ENCODE measurements around the gene KRT14. TPM values are rescaled to one million over a fixed set of nuclear protein-coding genes. Genes with fewer than 3 reads are reported as not detected.

Gene KRT14
- polyA plus RNA-seq, 6 donors from 2014 or later: not detected

DNA sequence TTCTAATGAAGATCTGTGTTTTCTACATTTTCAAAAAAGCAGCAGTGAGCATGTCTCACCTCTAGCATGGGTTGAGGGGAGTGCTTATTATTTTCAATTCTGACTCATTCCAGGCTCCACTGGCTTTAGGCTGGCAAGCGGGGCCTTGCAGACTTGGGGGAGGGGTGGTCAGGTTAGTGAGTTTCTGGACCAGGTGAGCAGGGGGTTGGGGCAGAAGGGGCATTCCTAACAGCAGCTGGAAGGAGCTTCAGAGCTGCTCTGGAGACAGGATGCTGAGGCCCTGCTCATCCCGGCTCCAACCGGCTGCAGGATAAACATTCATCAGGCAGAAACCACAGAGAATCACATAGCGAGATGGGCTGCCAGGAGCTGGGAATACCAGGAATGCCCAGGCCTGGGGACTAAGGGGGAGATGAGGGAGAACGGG lies 48.1 kb downstream of the KRT14 start:
- no peaks in the 10 kb centered on the region for H3K4me1 Mint-ChIP-seq
- DNase-seq (no peak), ATAC-seq (ENCODE audit: low read depth in 2 of 2) (no peak)
- peaks cover 18 to 52% (median 42%) of the 10 kb centered on the region in 3 donors for H3K27me3 Mint-ChIP-seq
- no peak overlapping the region for H3K4me3 Mint-ChIP-seq
- no peaks in the 10 kb centered on the region for H3K9me3 Mint-ChIP-seq
- no peak overlapping the region for H3K27ac Mint-ChIP-seq
- peaks cover 0 to 3% of the 10 kb centered on the region in 2 donors for H3K36me3 Mint-ChIP-seq

DNA sequence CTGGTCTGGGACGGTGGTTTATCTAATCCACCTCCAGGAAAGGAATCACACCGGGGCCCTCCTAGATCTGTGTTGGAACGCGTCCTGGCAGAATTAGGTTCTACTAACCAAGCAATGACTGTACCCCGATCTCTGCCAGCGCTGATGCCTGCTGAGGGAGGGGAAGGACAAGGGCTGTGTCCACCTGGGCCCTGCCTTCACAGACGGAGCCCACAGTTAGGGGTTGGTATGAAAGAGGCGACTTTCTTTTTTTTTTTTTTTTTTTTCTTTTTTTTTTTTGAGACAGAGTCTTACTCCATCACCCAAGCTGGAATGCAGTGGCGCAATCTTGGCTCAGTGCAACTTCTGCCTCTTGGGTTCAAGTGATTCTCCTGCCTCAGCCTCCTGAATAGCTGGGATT lies 48.7 kb downstream of the KRT14 start:
- no peak for ATAC-seq (ENCODE audit: low read depth in 2 of 2)
- no peak for DNase-seq
- H3K4me1 Mint-ChIP-seq: no peaks in the 10 kb centered on the region
- no peak overlapping the region for H3K27ac Mint-ChIP-seq
- H3K27me3 Mint-ChIP-seq: peaks cover 19 to 58% (median 48%) of the 10 kb centered on the region in 3 donors
- H3K36me3 Mint-ChIP-seq: peaks cover 0 to 3% of the 10 kb centered on the region in 2 donors
- no peaks in the 10 kb centered on the region for H3K9me3 Mint-ChIP-seq
- H3K4me3 Mint-ChIP-seq: peak overlapping the region in 1 of 8 donors; percentile 29

DNA sequence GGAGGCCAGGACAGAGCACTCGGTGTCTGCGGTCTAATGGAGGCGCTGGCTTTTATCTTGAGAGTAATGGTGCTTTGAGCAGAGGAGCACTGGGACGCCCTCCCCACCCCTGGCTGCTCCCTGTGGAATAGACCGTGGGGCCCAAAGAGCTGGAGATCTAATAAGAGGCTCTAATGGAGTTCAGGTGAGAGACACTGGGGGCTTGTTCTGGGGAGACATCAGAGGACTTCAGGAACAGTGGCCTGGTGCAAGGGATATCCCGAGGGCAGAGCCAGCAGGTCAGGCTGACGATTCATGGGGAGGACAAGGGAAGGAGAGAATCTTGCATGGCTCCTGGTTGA lies 49.1 kb downstream of the KRT14 start:
- Mint-ChIP-seq H3K4me3 (no peak overlapping the region), H3K4me1 (no peaks in the 10 kb centered on the region), H3K9me3 (no peaks in the 10 kb centered on the region), H3K27ac (no peak overlapping the region), H3K36me3 (peaks cover 0 to 3% of the 10 kb centered on the region in 2 donors), H3K27me3 (peaks cover 19 to 62% (median 52%) of the 10 kb centered on the region in 3 donors)
- no peak for ATAC-seq (ENCODE audit: low read depth in 2 of 2)
- DNase-seq: no peak

DNA sequence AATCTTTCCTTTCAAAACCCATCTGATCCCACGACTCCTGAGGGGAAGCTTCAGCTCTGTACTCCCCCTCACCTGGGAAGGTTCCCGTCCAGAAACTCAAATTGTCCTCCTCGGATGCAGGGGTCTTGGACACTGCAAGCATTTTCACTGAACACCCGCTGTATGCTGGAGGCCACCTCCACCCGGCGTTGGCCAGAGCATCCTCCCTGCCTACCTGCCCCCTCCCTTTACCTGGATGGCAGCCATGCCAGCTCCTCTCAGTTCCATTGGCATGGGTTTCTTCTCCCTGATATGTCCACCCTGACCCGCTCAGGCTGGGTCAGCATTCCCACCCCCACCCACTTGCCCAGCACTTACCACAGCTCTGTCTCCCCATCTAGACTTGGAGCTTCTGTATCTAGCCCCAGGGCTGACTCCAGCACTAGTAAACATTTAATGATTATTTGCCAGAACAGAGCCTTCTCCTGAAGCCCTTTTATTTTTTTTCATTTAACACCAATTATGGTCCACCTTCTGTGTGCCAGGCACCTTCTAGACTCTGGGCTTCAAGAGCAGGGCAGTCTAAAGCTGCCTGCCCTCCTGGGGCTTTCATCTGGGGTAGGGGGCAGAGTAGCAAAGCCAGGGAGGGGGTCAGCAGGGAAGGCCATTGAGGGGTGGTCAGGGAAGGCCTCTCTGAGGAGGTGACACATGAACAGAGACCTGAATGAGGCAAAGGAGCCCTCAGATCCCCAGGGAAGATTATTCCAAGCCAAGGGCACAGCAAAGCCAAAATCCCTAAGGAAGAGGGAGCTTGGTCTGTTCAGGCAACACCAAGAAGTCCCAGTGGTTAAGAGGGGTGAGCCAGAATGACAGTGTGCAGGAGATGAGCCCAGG lies 49.7 kb downstream of the KRT14 start:
- DNase-seq (no peak), ATAC-seq (ENCODE audit: low read depth in 2 of 2) (no peak)
- Mint-ChIP-seq H3K4me3 (peak overlapping the region in 1 of 8 donors; percentile 12), H3K27me3 (peaks cover 22 to 68% (median 58%) of the 10 kb centered on the region in 3 donors), H3K27ac (no peak overlapping the region), H3K36me3 (peaks cover 0 to 3% of the 10 kb centered on the region in 2 donors), H3K9me3 (no peaks in the 10 kb centered on the region), H3K4me1 (no peaks in the 10 kb centered on the region)

DNA sequence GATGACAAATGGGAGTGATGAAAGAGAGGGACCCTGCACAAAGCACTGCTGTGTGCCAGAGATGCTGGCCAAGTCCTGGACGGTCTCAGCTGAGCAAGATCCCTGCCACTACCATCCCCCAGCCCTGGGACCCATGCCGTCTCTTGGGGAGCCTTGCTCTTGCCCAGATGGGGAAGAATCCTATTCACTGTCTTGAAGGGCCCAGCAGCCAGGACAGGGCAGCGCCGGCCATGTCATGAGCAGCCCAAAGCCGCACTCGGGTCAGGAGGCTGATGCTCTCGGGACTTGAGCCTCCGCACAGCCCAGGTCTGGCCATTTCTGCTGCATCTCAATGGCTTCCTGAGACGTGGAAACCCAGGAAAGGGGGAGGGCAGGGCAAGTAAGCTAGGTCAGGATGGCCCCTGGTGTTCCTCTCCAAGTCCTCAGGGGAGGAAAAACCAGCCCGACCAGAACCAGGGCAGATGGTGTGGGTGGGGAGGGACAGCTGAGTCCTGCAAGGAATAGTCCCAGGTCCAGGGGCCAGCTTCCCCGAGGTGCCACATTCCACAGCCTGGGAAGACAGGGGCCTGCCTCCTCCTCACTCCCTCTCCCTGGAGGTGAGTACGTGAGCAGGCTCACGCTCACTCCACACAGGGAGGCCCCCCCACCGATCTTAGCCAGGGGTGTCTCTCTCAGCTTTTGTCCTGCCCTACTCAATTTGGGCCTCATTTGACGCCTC lies 50.8 kb downstream of the KRT14 start:
- Mint-ChIP-seq H3K4me3 (no peak overlapping the region), H3K27me3 (peaks cover 29 to 73% (median 68%) of the 10 kb centered on the region in 3 donors), H3K9me3 (no peaks in the 10 kb centered on the region), H3K4me1 (no peaks in the 10 kb centered on the region), H3K27ac (no peak overlapping the region), H3K36me3 (peaks cover 0 to 3% of the 10 kb centered on the region in 2 donors)
- ATAC-seq (ENCODE audit: low read depth in 2 of 2) (no peak), DNase-seq (no peak)

DNA sequence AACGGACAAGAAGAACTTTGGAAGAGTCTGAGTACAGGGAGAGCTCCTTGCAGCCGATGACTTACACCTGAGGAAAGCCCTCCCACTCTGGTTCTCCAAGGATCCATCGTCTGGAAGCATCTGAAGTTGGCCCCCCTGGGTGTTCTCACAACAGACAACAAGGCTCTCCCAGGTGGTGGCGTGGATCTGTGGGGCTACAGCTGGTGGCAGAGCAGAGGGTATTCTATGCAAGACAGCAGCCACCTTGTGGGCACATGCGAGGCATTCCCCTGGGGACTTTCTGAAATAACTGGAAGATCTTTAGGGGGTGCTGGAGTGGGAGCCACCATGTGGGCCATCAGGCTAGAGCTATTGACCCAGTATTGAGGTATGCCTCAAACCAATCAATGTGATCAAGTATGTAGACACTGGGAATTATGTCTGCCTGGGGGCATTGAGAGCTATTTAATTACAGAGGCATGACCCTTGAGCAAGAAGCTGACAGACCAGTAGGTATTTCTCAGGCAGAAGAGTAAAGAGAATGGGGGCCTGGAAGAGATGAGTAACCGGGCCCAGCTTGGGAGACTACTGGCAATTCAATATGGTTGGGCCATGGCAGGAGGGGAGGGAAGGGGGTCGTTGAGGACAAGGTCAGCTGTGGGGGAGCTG lies 51.7 kb downstream of the KRT14 start:
- DNase-seq: no peak

DNA sequence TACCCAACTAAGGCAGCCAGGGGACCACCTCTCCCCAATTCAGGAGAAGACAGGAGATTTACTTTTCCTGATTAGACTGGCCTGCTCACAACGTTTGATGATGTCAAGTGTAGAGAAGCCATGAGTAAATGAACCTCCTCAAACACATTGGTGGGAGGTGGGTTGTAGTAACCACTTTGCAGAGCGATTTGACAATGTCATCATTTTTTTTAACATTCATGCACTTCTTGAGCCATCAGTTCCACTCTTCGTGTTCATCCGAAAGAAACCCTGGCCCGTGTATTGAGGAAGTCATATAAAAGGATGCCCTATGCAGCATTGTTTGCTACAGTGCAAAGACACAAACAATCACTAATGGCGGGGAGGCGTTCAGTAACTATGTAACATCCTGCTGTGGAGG lies 53.1 kb downstream of the KRT14 start:
- no peak overlapping the region for H3K4me3 Mint-ChIP-seq
- H3K9me3 Mint-ChIP-seq: no peaks in the 10 kb centered on the region
- H3K27me3 Mint-ChIP-seq: peaks cover 39 to 93% (median 83%) of the 10 kb centered on the region in 3 donors
- H3K4me1 Mint-ChIP-seq: peaks cover 5 to 11% (median 7%) of the 10 kb centered on the region in 3 donors
- no peak overlapping the region for H3K27ac Mint-ChIP-seq
- peaks cover 0 to 3% of the 10 kb centered on the region in 2 donors for H3K36me3 Mint-ChIP-seq
- ATAC-seq (ENCODE audit: low read depth in 2 of 2) (no peak), DNase-seq (no peak)

More for the DNA sequence above, 51.7 kb downstream of the KRT14 start:
- H3K27ac Mint-ChIP-seq: peak overlapping the region in 1 of 6 donors; percentile 67
- H3K27me3 Mint-ChIP-seq: peaks cover 32 to 82% (median 72%) of the 10 kb centered on the region in 3 donors
- H3K36me3 Mint-ChIP-seq: peaks cover 0 to 3% of the 10 kb centered on the region in 2 donors
- no peaks in the 10 kb centered on the region for H3K9me3 Mint-ChIP-seq
- H3K4me3 Mint-ChIP-seq: no peak overlapping the region
- no peak for ATAC-seq (ENCODE audit: low read depth in 2 of 2)
- H3K4me1 Mint-ChIP-seq: no peaks in the 10 kb centered on the region

DNA sequence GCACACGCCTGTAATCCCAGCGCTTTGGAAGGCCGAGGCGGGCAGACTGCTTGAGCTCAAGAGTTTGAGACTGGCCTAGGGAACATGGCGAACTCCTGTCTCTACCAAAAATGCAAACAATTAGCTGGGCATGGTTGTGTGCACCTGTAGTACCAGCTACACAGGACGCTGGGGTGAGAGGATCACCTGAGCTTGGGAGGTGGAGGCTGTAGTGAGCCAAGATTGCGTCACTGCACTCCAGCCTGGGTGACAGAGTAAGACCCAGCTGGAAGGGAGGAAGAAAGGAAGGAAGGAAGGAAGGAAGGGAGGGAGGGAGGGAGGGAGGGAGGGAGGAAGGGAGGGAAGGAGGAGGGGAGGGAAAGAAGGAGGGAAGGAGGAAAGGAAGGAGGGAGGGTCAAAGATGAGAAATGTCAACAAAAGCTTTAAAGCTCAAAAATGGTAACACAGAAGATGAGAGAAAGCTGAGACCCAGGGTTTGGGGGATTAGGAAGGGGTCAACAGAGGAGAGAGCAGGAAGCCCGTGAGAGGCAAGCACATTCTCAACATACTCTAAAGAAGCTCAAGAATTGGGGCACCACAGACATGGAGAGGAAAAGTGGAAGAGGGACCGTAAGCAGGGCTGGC lies 53.6 kb downstream of the KRT14 start:
- H3K4me3 Mint-ChIP-seq: no peak overlapping the region
- H3K27ac Mint-ChIP-seq: no peak overlapping the region
- H3K9me3 Mint-ChIP-seq: no peaks in the 10 kb centered on the region
- peaks cover 39 to 96% (median 85%) of the 10 kb centered on the region in 3 donors for H3K27me3 Mint-ChIP-seq
- H3K36me3 Mint-ChIP-seq: peaks cover 0 to 3% of the 10 kb centered on the region in 2 donors
- no peak for ATAC-seq (ENCODE audit: low read depth in 2 of 2)
- H3K4me1 Mint-ChIP-seq: peaks cover 9 to 13% (median 13%) of the 10 kb centered on the region in 3 donors
- no peak for DNase-seq

Other genes with a start within 250 kb of the KRT14 start
- not detected for gene KRT33A, start 236.1 kb downstream of the KRT14 start, polyA plus RNA-seq (ENCODE audit: low read depth in 6 of 6)
- not detected for gene KRT33B, start 217.1 kb downstream of the KRT14 start, polyA plus RNA-seq (ENCODE audit: low read depth in 6 of 6)
- not detected for gene KRT34, start 204.6 kb downstream of the KRT14 start, polyA plus RNA-seq (ENCODE audit: low read depth in 6 of 6)
- not detected for gene KRT31, start 189.3 kb downstream of the KRT14 start, polyA plus RNA-seq (ENCODE audit: low read depth in 6 of 6)
- gene KRT37, start 162.3 kb downstream of the KRT14 start, polyA plus RNA-seq (ENCODE audit: low read depth in 6 of 6): not detected
- gene KRT38, start 145.9 kb downstream of the KRT14 start, polyA plus RNA-seq (ENCODE audit: low read depth in 6 of 6): not detected
- gene KRT32, start 119.5 kb downstream of the KRT14 start, polyA plus RNA-seq (ENCODE audit: low read depth in 6 of 6): not detected
- not detected for gene KRT35, start 105.7 kb downstream of the KRT14 start, polyA plus RNA-seq (ENCODE audit: low read depth in 6 of 6)
- gene KRT36, start 97.0 kb downstream of the KRT14 start, polyA plus RNA-seq (ENCODE audit: low read depth in 6 of 6): not detected
- not detected for gene KRT13, start 81.3 kb downstream of the KRT14 start, polyA plus RNA-seq (ENCODE audit: low read depth in 6 of 6)
- gene KRT15, start 68.0 kb downstream of the KRT14 start, polyA plus RNA-seq (ENCODE audit: low read depth in 6 of 6): not detected
- not detected for gene KRT19, start 58.6 kb downstream of the KRT14 start, polyA plus RNA-seq (ENCODE audit: low read depth in 6 of 6)
- gene KRT9, start 14.8 kb downstream of the KRT14 start, polyA plus RNA-seq (ENCODE audit: low read depth in 6 of 6): not detected
- gene KRT16, start 25.9 kb upstream of the KRT14 start, polyA plus RNA-seq (ENCODE audit: low read depth in 6 of 6): not detected
- not detected for gene KRT17, start 37.7 kb upstream of the KRT14 start, polyA plus RNA-seq (ENCODE audit: low read depth in 6 of 6)
- 1,000 to 10,000 TPM; 1,122 to 1,685 (median 1,504) TPM for gene EIF1, start 102.0 kb upstream of the KRT14 start, polyA plus RNA-seq (ENCODE audit: low read depth in 6 of 6)
- gene GAST, start 125.4 kb upstream of the KRT14 start, polyA plus RNA-seq (ENCODE audit: low read depth in 6 of 6): not detected
- gene HAP1, start 147.7 kb upstream of the KRT14 start, polyA plus RNA-seq (ENCODE audit: low read depth in 6 of 6): not detected
- 100 to 1,000 TPM in 2 of 6 donors, 10 to 100 TPM in 4; 32.9 to 123 (median 51.0) TPM for gene JUP, start 199.8 kb upstream of the KRT14 start, polyA plus RNA-seq (ENCODE audit: low read depth in 6 of 6)
- 1 to 10 TPM in 2 of 6 donors, under 1 TPM in 4; 0.39 to 2.9 (median 0.87) TPM for gene P3H4, start 225.1 kb upstream of the KRT14 start, polyA plus RNA-seq (ENCODE audit: low read depth in 6 of 6)
- not detected for gene FKBP10, start 226.1 kb upstream of the KRT14 start, polyA plus RNA-seq (ENCODE audit: low read depth in 6 of 6)
- 10 to 100 TPM; 28.9 to 49.8 (median 37.8) TPM for gene NT5C3B, start 249.3 kb upstream of the KRT14 start, polyA plus RNA-seq (ENCODE audit: low read depth in 6 of 6)